OCI-LY7 (cell line): ENCODE data around the gene A2M. TPM values are rescaled to one million over a fixed set of nuclear protein-coding genes. Genes with fewer than 3 reads are reported as not detected.
"Not testable (repeated sequence)": the region's sequence is repeated elsewhere in the genome, so short reads cannot be mapped to it uniquely, and the experiment has no call there.

Source experiments
- BruUV-seq: library from RNA; stranded (reverse); fragments of 400-500 nt; replicated peaks from 2 replicates; lab custom pipeline; 2021; lab: Mats Ljungman, UMichigan
- CTCF ChIA-PET: fragments of 300-600 bp; sonication (Branson Sonifier 250); formaldehyde crosslinking; loops from one replicate; lab custom pipeline; 2022; ENCODE audit warnings: antibody characterized with exemption; ENCODE audit not compliant: unreplicated experiment; lab: Charles Lee
- POLR2A ChIA-PET: fragments of 300-600 bp; sonication (Branson Sonifier 250); formaldehyde crosslinking; loops from one replicate; lab custom pipeline; 2022; ENCODE audit warnings: antibody characterized with exemption; lab: Charles Lee
- DNase-seq: peaks from one replicate; pipeline ENCODE4 v3.0.0-alpha.2; 2015; ENCODE audit warnings: low spot score
- H2AFZ ChIP-seq: fragments of 200-600 bp; sonication (generic), shearing (Covaris generic); 2 replicates; pipeline ENCODE4 v1.6.1; 2014; ENCODE audit warnings: mild to moderate bottlenecking, antibody characterized with exemption, low read length, moderate library complexity
- H3K27ac ChIP-seq: fragments of 200-600 bp; sonication (generic); 2 replicates; pipeline ENCODE4 v1.5.1; 2014; ENCODE audit warnings: mixed run types, low read depth, mild to moderate bottlenecking, moderate library complexity, low read length, inconsistent platforms; ENCODE audit not compliant: poor library complexity, severe bottlenecking
- H3K36me3 ChIP-seq: fragments of 200-600 bp; sonication (generic); 2 replicates; pipeline ENCODE4 v1.6.1; 2014; ENCODE audit warnings: mild to moderate bottlenecking, antibody characterized with exemption, low read length, moderate library complexity, mixed read lengths; ENCODE audit not compliant: insufficient read depth
- H3K4me1 ChIP-seq: fragments of 200-600 bp; sonication (generic); 2 replicates; pipeline ENCODE4 v1.5.1; 2014; ENCODE audit warnings: mild to moderate bottlenecking, low read length; ENCODE audit not compliant: insufficient read depth, poor library complexity, severe bottlenecking
- H3K4me2 ChIP-seq: fragments of 200-600 bp; sonication (generic); 2 replicates; pipeline ENCODE4 v1.6.1; 2014; ENCODE audit warnings: mild to moderate bottlenecking, low read length
- H3K4me3 ChIP-seq: fragments of 200-600 bp; sonication (generic); 2 replicates; pipeline ENCODE4 v1.5.1; 2014; ENCODE audit warnings: mild to moderate bottlenecking, low read depth, low read length; ENCODE audit not compliant: poor library complexity, severe bottlenecking
- H3K79me2 ChIP-seq: fragments of 200-600 bp; sonication (generic); 2 replicates; pipeline ENCODE4 v1.6.1; 2016; ENCODE audit warnings: low read depth, mild to moderate bottlenecking, low read length, moderate library complexity, mixed read lengths; ENCODE audit not compliant: insufficient read depth
- H3K9me2 ChIP-seq: fragments of 200-600 bp; sonication (generic); 2 replicates; pipeline ENCODE4 v1.6.1; 2016; ENCODE audit warnings: mild to moderate bottlenecking, low read length, mixed read lengths; ENCODE audit not compliant: insufficient read depth
- H3K9me3 ChIP-seq: fragments of 200-600 bp; sonication (generic); 2 replicates; pipeline ENCODE4 v1.6.1; 2014; ENCODE audit warnings: mild to moderate bottlenecking, mixed run types, low read length, mixed read lengths
- H4K20me1 ChIP-seq: fragments of 200-600 bp; sonication (generic); 2 replicates; pipeline ENCODE4 v1.6.1; 2014; ENCODE audit warnings: mild to moderate bottlenecking, antibody characterized with exemption, low read length, moderate library complexity, mixed read lengths; ENCODE audit not compliant: insufficient read depth
- EZH2phosphoT487 ChIP-seq: fragments of 200-600 bp; sonication (generic); IDR thresholded peaks from 2 replicates; pipeline ENCODE4 v1.6.1; 2018; ENCODE audit warnings: low read depth, borderline replicate concordance, mild to moderate bottlenecking, mixed run types, antibody characterized with exemption, low read length, moderate library complexity, mixed read lengths
- intact Hi-C: fragments of 100-400 bp; cut with micrococcal nuclease; formaldehyde crosslinking; loops from one replicate; pipeline ENCODE4 v1.10.0; 2022; ENCODE audit not compliant: unreplicated experiment
- total RNA-seq, 2 experiments: library from RNA; depleted of rRNA in 1 of 2; stranded (reverse); fragments of >200 nt in 1 of 2; shearing (Covaris generic) in 1 of 2; gene quantifications; 2 replicates each; pipeline ENCODE4 v1.2.3, GENCODE V29; 2014 to 2022
- TF ChIP-seq, protein P1 (sequence below): fragments of 200-600 bp; sonication (generic); conservative IDR thresholded peaks from 2 replicates; pipeline ENCODE4 v1.5.1; 2014; ENCODE audit warnings: mild to moderate bottlenecking, antibody characterized with exemption, low read length, moderate library complexity, mixed read lengths

The A2M gene
- total RNA-seq, 2 experiments from 2014 or later = not detected

DNA sequence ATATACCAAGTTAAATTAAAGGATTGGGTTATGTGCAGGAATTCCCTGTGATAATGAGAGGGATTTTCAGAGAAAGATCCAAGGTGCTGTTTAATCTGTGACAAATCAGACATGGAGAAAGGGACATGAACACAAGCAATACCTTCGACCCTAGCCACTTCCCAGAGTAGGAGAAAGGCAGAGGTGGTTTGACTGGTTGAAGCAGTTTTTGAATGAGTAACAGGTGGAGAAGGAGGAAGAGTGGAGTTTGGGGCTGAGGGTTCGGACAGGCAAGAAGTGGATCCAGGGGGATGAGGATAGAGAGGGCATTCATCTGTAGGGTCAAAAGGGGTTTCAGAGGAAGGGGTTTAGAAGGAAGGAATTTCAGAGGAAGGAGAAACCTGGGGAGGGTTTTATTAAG lies 27.4 kb upstream of the A2M start:
- Histone ChIP-seq H3K79me2 (no peaks in the 10 kb centered on the region), H3K4me1 (no peaks in the 10 kb centered on the region), H3K4me2 (no peak overlapping the region), H4K20me1 (no peaks in the 10 kb centered on the region), H2AFZ (no peak overlapping the region), H3K36me3 (no peaks in the 10 kb centered on the region), H3K27ac (no peak overlapping the region), H3K4me3 (no peak overlapping the region), H3K9me2 (no peaks in the 10 kb centered on the region), H3K9me3 (no peaks in the 10 kb centered on the region; the same call in none of the 2 replicates)
- BruUV-seq = no TSS peak
- POLR2A ChIA-PET = no interaction called here
- TF ChIP-seq EZH2phosphoT487 = no peak
- TF ChIP-seq, protein P1, sequence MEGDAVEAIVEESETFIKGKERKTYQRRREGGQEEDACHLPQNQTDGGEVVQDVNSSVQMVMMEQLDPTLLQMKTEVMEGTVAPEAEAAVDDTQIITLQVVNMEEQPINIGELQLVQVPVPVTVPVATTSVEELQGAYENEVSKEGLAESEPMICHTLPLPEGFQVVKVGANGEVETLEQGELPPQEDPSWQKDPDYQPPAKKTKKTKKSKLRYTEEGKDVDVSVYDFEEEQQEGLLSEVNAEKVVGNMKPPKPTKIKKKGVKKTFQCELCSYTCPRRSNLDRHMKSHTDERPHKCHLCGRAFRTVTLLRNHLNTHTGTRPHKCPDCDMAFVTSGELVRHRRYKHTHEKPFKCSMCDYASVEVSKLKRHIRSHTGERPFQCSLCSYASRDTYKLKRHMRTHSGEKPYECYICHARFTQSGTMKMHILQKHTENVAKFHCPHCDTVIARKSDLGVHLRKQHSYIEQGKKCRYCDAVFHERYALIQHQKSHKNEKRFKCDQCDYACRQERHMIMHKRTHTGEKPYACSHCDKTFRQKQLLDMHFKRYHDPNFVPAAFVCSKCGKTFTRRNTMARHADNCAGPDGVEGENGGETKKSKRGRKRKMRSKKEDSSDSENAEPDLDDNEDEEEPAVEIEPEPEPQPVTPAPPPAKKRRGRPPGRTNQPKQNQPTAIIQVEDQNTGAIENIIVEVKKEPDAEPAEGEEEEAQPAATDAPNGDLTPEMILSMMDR = no peak
- intact Hi-C loops = no loop called here
- DNase-seq = no peak
- CTCF ChIA-PET = no interaction called here

DNA sequence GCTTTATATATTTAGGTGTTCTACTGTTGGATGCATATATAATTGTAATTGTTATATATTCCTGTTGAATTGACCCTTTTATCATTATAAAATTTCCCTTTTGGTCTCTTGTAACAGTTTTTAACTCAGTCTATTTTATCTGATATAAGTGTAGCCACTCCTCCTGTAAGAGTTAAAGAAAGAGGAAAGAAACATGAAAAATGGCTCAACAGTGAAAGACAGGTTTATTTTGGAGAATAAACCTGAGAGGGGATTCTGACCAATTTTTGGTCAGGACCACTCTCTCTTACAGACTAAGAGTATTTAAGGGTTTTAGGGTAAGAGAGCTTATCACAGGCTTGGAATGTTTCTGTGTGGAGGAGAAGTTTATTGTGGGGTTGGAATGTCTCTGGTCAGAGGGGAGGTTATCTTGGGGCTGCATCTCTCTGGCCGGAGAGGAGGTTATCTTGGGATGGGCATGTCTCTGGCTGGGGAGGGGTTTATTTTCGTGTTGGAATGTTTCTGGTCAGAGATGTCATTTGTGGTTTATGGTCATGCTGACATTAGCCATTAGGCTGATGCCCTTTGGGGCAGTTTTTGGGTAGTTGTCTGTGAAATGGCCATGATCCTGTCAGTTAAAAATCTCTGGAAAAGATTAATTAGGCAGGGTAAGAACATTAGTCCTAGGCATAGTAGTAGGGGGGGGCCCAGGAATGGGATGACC lies 24.0 kb upstream of the A2M start:
- DNase-seq, H3K9me2 ChIP-seq, H3K9me3 ChIP-seq, H3K4me1 ChIP-seq, H3K4me2 ChIP-seq, H3K4me3 ChIP-seq, H3K27ac ChIP-seq, H4K20me1 ChIP-seq, BruUV-seq, H2AFZ ChIP-seq, H3K36me3 ChIP-seq, CTCF ChIA-PET, H3K79me2 ChIP-seq, intact Hi-C loops: not testable (repeated sequence)
- POLR2A ChIA-PET = interaction anchor here (0.6 kb wide), 1 partner anchor 883 kb away, joined by 3 read pairs; no protein-coding TSS in a partner anchor

DNA sequence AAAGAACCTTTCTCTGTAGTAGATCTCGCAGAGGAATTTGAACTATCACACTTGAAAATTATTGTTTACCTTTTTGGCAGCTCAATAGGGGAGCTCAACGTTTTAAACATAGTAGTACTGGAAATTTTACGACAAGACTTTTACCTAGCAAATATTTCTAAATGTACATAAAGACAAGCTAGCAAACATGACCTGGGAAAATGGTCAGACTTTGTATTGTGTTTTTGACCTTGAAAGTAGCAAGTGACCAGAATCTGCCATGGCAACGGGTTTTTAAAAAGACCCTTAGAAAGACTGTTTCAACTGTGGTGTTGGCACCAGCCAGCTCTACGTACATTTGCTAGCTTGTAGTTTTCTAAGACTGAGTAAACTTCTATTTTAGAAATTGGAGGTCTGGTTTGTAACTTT lies 20.2 kb upstream of the A2M start:
- no peak for DNase-seq
- Histone ChIP-seq H3K9me2 (0 out of 2 replicates have a peak, but pooled peaks cover 4% of the 10 kb centered on the region), H3K4me3 (no peak overlapping the region), H3K4me2 (no peak overlapping the region), H3K79me2 (no peaks in the 10 kb centered on the region), H3K36me3 (no peaks in the 10 kb centered on the region), H3K4me1 (no peaks in the 10 kb centered on the region), H3K9me3 (no peaks in the 10 kb centered on the region), H4K20me1 (no peaks in the 10 kb centered on the region), H3K27ac (no peak overlapping the region), H2AFZ (no peak overlapping the region)
- TF ChIP-seq, protein P1 = no peak
- TF ChIP-seq EZH2phosphoT487 = no peak
- BruUV-seq = no TSS peak
- ChIA-PET CTCF (no interaction called here), POLR2A (interaction anchor here (1.1 kb wide), 1 partner anchor 37 kb away, joined by 3 read pairs; no protein-coding TSS in a partner anchor)
- intact Hi-C loops = no loop called here
